Measurements from ENCODE around the gene TTC16. TPM values are rescaled to one million over a fixed set of nuclear protein-coding genes. Genes with fewer than 3 reads are reported as not detected.

Gene TTC16
- total RNA-seq, 1 experiment from 2014 or later, result not detected

GRCh38 chr9:127729522-127730256 is 13.8 kb downstream of the TTC16 start:
- H3K79me2 ChIP-seq (ENCODE audit: insufficient read depth, low read length), result no peaks in the 10 kb centered on the region
- no peak overlapping the region for H2AFZ ChIP-seq (ENCODE audit: low read length)
- no peak overlapping the region for H3K14ac ChIP-seq (ENCODE audit: insufficient read depth, low read length)
- no peak overlapping the region for H3K9ac ChIP-seq (ENCODE audit: extremely low read depth, insufficient read length, low read length)
- H2BK120ac ChIP-seq (ENCODE audit: low read depth, low read length, poor library complexity, severe bottlenecking), result no peak overlapping the region
- H2BK15ac ChIP-seq (ENCODE audit: low read depth, low read length), result no peak overlapping the region
- H4K5ac ChIP-seq (ENCODE audit: insufficient read length, low read depth, low read length), result no peak overlapping the region
- no peak overlapping the region for H3K27ac ChIP-seq (ENCODE audit: insufficient read length, low read depth, low read length)
- no peak overlapping the region for H3K56ac ChIP-seq (ENCODE audit: insufficient read length, low read depth, low read length)
- no peak overlapping the region for H2BK12ac ChIP-seq (ENCODE audit: insufficient read length, low read depth, low read length)
- H3K4me2 ChIP-seq (ENCODE audit: insufficient read depth, insufficient read length, low read length), result no peak overlapping the region
- no peaks in the 10 kb centered on the region for H3K9me3 Mint-ChIP-seq
- H2BK20ac ChIP-seq (ENCODE audit: low read depth, low read length, poor library complexity, severe bottlenecking), result no peak overlapping the region
- no peaks in the 10 kb centered on the region for H3K9me3 ChIP-seq (ENCODE audit: control insufficient read depth, low read depth, low read length)
- no peaks in the 10 kb centered on the region for H3K27me3 Mint-ChIP-seq (ENCODE audit: low read depth)
- peaks cover 6 to 8% of the 10 kb centered on the region in 2 experiments for H3K4me1 Mint-ChIP-seq
- no peak overlapping the region for H3T11ph ChIP-seq (ENCODE audit: low read length)
- WGBS (ENCODE audit: extremely low coverage, insufficient read length, low lambda C conversion rate), result no CpG with 5 or more reads among the region's 18 CpGs
- H3K4ac ChIP-seq (ENCODE audit: low read depth, low read length), result no peak overlapping the region
- no peaks in the 10 kb centered on the region for H3K4me1 ChIP-seq (ENCODE audit: insufficient read depth, low read length)
- no peak overlapping the region for H2BK5ac ChIP-seq (ENCODE audit: insufficient read length, low read length)
- H4K20me1 ChIP-seq (ENCODE audit: control insufficient read depth, insufficient read depth, insufficient read length), result no peaks in the 10 kb centered on the region
- H3K36me3 Mint-ChIP-seq (ENCODE audit: insufficient read depth in 1 of 3, low read depth in 3 of 3), result no peaks in the 10 kb centered on the region; a peak in 1 of 7 replicates
- DNase-seq, result no peak
- no peak overlapping the region for H3K18ac ChIP-seq (ENCODE audit: insufficient read length, low read depth, low read length)
- no peak overlapping the region for H4K91ac ChIP-seq (ENCODE audit: insufficient read length, low read depth, low read length)
- H3K23me2 ChIP-seq (ENCODE audit: insufficient read length, low read depth, low read length, poor library complexity, severe bottlenecking), result no peaks in the 10 kb centered on the region
- no peak overlapping the region for H4K8ac ChIP-seq (replicated peaks; ENCODE audit: insufficient read length, low read depth, low read length)
- H3K27ac Mint-ChIP-seq, result no peak overlapping the region; a peak in 1 of 7 replicates
- TF ChIP-seq CTCF (conservative IDR thresholded peaks at IDR 0.05), result no peak
- no peak overlapping the region for H3K23ac ChIP-seq (ENCODE audit: insufficient read length, low read depth, low read length)
- H3K4me3 Mint-ChIP-seq, result no peak overlapping the region
- no peaks in the 10 kb centered on the region for H3K79me1 ChIP-seq (ENCODE audit: insufficient read depth, low read depth, low read length, poor library complexity, severe bottlenecking)
- no peak overlapping the region for H2AK5ac ChIP-seq (ENCODE audit: insufficient read length, low read length)
- H3K27me3 ChIP-seq (ENCODE audit: insufficient read depth, low read length), result no peaks in the 10 kb centered on the region
